Activated CD8-positive, alpha-beta memory T cell treated with anti-CD3 and anti-CD28 coated beads, Interleukin-2, amount 50 U/mL, for 48 hours (primary cell): ENCODE measurements around the gene FGD5.
"Not testable (repeated sequence)": the region's sequence is repeated elsewhere in the genome, so short reads cannot be mapped to it uniquely, and the experiment has no call there.

Experiments
- DNase-seq: peaks from one replicate; pipeline ENCODE4 v3.0.0-alpha.2; 2020

FGD5 gene

GRCh38 chr3:14879211-14879874 is 60.6 kb downstream of the FGD5 start:
- no peak for DNase-seq

DNA sequence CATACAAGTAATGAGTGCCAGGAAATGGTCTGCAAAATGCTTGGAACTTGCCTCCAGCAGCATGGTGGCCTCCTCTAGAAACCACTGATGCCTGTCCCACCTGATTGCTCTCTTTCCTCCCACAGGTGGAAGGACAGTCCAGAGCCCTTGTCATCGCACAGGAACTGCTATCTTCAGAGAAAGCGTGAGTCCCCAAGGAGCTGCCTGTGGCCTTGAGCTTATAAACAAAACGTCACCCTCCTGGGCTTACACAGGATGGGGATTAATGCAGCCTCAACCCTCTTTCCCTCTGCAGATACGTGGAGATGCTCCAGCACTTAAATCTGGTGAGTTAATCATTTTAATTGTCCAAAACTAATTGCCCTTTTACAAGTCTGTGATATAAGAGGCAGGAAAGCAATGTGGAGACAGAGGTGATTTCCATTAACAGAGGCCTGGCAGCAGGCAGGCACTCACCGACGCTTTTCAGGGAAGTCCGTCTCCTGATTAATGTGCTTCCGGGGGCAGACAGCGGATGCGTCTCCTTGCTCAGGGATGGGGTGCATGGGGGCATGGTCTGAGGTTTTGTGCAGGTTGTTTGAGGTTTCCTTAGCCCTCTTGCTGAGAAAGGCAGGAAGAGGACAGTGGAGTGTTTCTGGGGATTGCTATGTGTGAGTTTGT is 61.8 kb downstream of the FGD5 start:
- no peak for DNase-seq

DNA sequence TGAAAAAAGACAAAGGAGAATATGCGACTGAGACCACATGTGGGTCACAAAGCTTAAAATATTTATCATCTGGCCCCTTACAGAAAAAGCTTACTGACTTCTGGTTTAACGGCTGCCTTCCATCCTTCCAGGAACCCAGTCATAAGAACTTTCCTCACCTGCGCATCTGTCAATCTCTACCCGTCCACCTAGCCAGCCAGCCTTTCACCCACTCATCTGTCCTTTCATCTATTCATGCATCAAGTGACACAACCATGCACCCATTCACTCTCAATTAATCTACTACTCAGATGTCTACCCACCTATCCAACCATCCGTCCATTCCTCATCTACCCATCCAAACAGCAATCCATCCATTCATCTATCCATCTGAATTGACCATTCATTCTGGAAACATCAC is 64.5 kb downstream of the FGD5 start:
- no peak for DNase-seq

- no peak for DNase-seq
Observed at GRCh38 chr3:14884665-14885064, 65.9 kb downstream of the FGD5 start.

GRCh38 chr3:14885307-14885706 is 66.5 kb downstream of the FGD5 start:
- DNase-seq = no peak

DNA sequence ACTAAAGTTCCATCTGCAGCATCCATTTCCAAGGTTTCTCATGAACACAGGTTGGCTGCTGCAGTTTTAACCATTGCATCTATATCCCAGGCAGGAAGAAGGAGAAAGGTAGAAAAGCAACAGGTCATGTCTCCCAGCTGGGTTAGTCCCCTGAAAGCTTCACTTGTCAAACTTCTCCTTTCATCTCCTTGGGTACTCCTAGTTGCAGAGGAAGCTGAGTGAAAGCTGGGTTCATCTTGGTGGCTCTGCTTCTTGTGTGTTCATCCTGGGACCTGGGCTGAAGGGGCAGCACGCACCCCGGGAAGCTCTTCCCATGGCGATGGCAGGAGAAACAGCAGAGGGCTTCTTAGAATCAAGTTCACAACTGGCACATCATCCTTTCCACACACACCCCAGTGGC is 67.3 kb downstream of the FGD5 start:
- no peak for DNase-seq

DNA sequence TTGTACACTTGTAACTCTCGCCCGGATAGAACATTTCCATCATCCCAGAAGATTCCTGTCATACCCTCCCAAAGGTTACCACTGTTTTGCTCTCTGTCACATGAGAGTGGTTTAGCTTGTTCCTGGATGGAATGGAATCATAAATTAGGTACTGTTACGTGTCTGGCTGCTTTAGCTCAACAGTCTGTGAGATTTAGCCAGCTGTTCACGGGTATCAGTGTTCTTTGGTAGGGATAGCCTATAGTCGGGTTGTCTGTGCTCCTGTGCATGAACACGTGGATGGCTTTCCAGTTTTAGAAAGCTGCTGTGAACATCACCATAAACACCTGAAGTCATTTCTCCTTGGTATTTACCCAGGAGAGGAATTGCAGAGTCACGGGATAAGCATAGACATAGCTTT is 70.4 kb downstream of the FGD5 start:
- no peak for DNase-seq

DNA sequence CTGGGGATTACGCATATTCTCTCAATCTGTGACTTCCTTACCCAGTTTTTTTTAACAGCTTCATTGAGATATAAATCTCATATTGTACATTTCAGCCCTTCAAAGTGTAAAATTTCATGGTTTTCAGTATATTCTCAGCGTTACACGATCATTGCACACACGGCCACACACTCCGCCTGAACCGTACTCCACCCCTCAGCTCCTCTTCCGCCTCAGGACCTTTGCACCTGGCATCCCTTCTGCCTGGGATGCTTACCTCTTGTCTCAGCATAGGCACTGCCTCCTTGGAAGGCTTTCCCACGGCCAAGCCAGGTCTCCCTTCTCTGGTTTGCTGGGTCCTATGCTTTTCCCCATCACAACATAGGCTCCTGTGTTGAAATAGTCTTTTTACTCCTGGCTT is 71.2 kb downstream of the FGD5 start:
- no peak for DNase-seq

GRCh38 chr3:14890476-14890875 is 71.7 kb downstream of the FGD5 start:
- DNase-seq = no peak

- no peak for DNase-seq
Observed at GRCh38 chr3:14891135-14892132, 72.7 kb downstream of the FGD5 start.

DNA sequence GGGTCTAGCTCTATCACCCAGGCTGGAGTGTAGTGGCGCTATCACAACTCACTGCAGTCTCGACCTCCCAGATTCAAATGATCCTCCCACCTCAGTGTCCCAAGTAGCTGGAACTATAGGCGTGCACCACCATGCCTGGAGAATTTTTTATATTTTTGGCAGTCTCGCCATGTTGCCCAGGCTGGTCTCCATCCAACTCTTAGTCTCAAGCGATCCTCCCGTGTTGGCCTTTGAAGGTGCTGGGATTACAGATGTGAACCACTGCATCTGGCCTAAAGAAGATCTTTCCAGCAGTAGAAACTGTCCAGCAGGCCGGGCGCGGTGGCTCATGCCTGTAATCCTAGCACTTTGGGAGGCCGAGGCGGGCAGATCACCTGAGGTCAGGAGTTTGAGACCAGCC is 73.5 kb downstream of the FGD5 start:
- DNase-seq = no peak

GRCh38 chr3:14894085-14894484 is 75.3 kb downstream of the FGD5 start:
- no peak for DNase-seq

DNA sequence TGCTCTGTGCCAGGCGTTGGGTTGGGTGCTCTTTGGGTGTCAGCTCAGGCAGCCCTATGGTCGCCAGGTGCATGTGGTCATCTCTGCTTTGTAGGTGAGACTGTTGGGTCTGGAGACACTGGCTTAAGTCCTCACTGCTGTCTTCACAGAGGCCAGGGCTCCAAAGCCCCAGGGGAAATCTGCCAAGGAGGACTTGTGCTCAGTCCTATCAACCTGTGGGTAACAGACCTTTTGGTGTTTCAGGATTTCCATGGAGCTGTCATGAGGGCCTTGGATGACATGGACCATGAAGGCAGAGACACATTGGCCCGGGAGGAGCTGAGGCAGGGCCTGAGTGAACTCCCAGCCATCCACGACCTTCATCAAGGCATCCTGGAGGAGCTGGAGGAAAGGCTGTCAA is 78.5 kb downstream of the FGD5 start:
- DNase-seq = no peak

DNA sequence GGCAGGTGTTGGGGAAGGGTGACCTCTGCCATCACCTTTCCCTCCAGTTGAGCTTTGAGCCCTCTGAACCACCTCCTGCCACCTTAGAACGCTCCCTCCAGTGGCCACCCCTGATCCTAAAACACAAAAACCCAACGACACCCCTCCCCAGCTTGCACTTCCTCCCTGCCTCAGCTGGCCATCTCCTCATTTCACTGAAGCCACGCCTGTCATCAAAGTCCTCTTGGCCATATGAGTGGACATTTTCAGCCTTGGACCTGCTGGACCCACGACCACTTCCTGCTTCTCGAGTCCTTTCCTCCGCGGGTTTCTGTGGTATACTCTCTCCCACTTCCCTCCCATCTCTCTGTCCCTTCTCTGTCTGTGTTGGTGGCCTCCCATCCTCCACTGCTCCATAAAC is 80.2 kb downstream of the FGD5 start:
- DNase-seq = no peak

- no peak for DNase-seq
Observed at GRCh38 chr3:14899993-14900618, 81.3 kb downstream of the FGD5 start.

DNA sequence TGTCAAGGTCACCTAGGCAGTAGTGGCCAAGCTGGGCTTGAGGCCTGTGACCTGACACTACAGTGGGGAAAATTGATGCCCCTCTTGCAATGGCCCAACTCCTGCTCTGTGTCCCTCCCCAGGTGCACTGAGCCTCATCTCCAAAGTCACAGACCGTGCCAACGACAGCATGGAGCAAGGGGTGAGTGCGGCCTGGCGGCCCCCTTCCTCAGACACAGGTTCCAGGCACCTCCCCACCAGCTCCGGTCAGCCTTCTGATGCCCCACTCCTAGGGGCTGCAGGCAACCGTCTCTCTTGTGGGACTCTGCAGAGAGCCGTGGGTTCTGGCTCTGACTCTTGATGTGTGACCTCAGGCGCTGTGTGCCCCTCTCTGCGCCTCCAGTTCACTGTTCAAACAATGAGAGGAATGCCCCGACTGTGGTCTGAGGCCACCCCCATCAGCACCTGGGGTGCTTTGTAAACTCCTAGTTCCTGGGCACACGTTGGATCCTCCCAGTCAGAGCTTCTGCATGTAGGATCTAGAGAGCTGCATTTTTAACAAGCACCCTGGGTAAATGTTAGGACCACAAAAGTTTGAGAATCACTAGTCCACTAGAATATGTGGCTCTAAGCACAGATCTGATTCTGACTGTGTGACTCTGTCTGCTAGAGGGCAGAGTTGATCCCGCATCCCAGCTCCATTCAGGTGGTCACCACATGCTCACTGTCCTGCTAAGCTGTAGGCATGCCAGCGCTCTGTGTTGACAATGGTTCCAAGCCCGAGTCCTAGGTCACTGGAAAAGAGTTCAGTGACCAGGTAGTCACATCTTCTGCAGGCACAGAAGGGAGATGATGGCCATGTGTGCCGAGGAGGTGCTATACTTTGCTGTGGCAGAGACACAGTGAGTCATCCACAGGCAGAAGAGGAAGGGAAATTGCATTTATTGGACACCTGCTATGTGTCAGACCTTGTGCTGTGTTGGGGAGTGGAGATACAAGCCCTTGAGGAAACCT is 82.4 kb downstream of the FGD5 start:
- DNase-seq = no peak

- DNase-seq = no peak
Observed at GRCh38 chr3:14902719-14903118, 84.0 kb downstream of the FGD5 start.

- not testable (repeated sequence) for DNase-seq
Observed at GRCh38 chr3:14903501-14903900, 84.7 kb downstream of the FGD5 start.

- DNase-seq = no peak
Observed at GRCh38 chr3:14905055-14905657, 86.4 kb downstream of the FGD5 start.

DNA sequence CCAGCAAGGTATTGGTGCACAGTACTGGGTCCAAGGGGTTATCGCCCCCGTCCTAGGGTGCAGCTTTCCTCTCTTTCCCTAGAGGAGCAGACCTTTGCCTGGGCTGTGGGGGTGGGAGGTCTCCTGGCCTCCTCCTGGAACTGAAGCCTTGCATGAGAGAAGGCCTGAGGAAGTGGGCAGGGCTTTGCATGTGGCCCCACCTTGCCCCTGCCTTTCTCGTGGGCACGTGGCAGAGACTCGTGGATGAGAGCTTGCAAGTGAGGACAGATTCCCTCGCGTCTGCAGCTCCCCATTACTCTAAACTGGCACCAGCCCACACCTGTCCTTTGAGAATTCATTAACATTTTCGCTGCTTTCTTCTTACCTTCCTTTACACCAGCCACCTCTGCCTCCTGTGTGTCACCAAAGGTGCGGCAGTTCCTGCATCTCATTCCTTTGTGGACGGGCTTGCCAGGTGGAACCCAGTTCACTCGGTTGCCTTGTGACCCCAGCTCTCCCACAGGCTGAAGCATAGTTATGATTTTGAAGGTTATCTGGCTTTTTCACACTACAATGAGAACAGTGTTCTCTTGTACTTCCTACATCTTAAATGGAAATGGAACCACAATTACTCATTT is 87.7 kb downstream of the FGD5 start:
- DNase-seq = no peak
